ENCODE measurements around the gene ARL6IP4. TPM values are rescaled to one million over a fixed set of nuclear protein-coding genes. Genes with fewer than 3 reads are reported as not detected.
A peak's percentile ranks its signal among the peaks of the same experiment; 100 is the strongest.

Gene ARL6IP4
- total RNA-seq, 2 experiments from 2014 or later = 140 to 142 TPM

DNA sequence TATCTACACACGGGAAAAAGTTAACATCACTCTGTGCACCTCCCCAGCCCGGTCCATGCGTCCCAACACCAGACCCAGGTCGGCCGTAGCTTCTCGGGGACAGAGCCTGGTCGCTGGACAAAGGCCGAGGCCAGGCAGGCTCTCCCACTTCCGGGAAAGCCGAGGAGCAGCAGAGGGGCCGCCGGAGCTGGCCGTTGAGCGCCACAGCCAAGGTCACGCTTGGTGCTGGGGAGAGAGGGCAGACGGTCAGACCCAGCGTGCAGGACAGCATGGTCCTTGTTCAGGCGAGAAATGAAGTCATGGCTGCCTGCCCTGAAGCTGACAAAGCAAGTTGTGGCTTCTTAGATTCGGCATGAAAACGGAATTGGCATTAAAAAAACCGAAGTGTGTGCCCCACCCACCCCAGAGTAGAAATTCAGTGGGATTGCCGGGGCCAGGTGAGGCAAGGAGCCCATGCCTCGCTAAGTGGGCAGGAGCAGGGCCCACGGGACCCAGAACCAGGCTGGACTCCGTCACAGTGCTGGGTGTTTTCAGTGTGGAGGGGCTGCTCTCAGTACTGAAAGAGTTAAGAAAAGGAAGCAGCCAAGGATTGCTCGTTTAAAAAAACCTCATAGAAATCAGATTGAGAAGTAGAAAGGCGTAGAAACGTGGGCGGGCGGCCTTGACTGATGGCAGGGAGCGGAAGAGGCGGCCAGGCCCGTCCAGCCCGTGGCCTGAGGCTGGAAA, 4.3 kb downstream of the ARL6IP4 start:
- Mint-ChIP-seq H3K4me1 (ENCODE audit: low read depth) (peaks cover 38% of the 10 kb centered on the region), H3K27me3 (no peaks in the 10 kb centered on the region), H3K9me3 (no peaks in the 10 kb centered on the region), H3K36me3 (ENCODE audit: low read depth) (peaks cover 47% of the 10 kb centered on the region), H3K27ac (peak overlapping the region; percentile 92), H3K4me3 (peak overlapping the region; percentile 68)
- POLR2A ChIA-PET = interaction anchor here (1.0 kb wide), 3 partner anchors 9 to 248 kb away, joined by 3 to 4 read pairs (median 4); partner anchors contain the start of genes MPHOSPH9 and OGFOD2
- ATAC-seq (ENCODE audit: poor library complexity) (no peak), DNase-seq (no peak)
- intact Hi-C loops (cut with DNase I, micrococcal nuclease) = no loop called here
- TF ChIP-seq, protein P1, sequence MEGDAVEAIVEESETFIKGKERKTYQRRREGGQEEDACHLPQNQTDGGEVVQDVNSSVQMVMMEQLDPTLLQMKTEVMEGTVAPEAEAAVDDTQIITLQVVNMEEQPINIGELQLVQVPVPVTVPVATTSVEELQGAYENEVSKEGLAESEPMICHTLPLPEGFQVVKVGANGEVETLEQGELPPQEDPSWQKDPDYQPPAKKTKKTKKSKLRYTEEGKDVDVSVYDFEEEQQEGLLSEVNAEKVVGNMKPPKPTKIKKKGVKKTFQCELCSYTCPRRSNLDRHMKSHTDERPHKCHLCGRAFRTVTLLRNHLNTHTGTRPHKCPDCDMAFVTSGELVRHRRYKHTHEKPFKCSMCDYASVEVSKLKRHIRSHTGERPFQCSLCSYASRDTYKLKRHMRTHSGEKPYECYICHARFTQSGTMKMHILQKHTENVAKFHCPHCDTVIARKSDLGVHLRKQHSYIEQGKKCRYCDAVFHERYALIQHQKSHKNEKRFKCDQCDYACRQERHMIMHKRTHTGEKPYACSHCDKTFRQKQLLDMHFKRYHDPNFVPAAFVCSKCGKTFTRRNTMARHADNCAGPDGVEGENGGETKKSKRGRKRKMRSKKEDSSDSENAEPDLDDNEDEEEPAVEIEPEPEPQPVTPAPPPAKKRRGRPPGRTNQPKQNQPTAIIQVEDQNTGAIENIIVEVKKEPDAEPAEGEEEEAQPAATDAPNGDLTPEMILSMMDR (IDR thresholded peaks at IDR 0.05) = no peak
- CTCF ChIA-PET = interaction anchor here (0.5 kb wide), 1 partner anchor 34 kb away, joined by 3 read pairs; no protein-coding TSS in a partner anchor
- Histone ChIP-seq H3K36me3 (ENCODE audit: insufficient read depth, low read length) (peaks cover 38% of the 10 kb centered on the region), H3K9me3 (ENCODE audit: control insufficient read depth in 1 of 2, insufficient read depth in 1 of 2, low read length in 2 of 2) (no peaks in the 10 kb centered on the region), H3K4me1 (ENCODE audit: insufficient read depth, low read length) (peaks cover 47% of the 10 kb centered on the region), H3K27me3 (ENCODE audit: control insufficient read depth in 1 of 2, insufficient read depth in 2 of 2, low read length in 2 of 2) (no peaks in the 10 kb centered on the region), H3K4me3 (ENCODE audit: low read length) (no peak overlapping the region), H3K27ac (ENCODE audit: low read depth in 1 of 2, low read length in 2 of 2) (no peak overlapping the region)

DNA sequence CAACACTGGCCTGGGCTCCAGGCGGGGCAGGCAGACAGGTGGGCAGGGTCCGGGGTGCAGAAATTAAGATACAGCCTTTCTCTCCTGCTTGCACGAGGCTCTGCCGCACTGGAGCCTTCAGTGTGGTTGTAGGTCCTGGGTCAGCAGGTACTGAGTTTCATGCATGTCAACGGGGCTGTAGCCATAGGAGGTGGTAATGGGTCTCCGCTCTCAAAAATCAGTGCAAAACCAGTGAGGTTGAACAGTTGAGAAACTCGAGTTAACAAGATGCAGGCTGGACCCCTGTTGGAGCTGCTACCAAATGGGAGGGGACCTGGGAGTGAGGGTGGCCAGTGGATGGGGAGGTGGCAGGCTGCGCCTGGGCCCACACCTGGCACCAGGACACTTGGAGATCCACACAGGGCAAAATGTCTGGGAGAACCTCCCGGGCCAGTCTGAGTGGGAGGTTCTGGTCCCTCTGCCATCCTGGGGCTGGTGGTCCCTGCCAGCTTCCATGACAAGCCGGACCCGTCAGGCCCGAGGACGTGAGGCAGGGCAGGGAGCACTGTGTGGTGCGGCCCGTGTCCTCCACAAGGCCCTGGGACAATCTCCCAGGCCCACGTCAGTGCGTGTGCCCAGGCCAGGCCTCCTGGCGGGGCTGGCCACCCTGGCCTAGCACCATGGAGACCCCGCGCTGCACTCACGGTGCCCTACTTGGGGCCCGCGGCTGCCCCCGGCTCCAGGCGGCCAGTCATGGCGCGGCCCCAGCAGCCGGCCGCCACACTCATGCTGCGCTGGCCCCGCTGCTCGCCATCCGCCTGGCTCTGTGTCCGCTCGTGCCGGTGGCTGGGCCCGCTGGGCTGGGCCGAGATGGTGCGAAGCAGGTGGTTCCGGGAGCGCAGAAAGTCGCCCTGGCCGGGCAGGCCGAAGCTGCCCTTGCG, 5.1 kb downstream of the ARL6IP4 start:
- no peak overlapping the region for H3K4me3 Mint-ChIP-seq
- H3K36me3 Mint-ChIP-seq (ENCODE audit: low read depth) = peaks cover 43% of the 10 kb centered on the region
- H3K9me3 ChIP-seq (ENCODE audit: control insufficient read depth in 1 of 2, insufficient read depth in 1 of 2, low read length in 2 of 2) = no peaks in the 10 kb centered on the region
- POLR2A ChIA-PET = interaction anchor here (1.0 kb wide), 1 partner anchor 10 kb away, joined by 3 read pairs; the partner anchor contains the start of gene OGFOD2
- CTCF ChIA-PET = no interaction called here
- H3K4me3 ChIP-seq (ENCODE audit: low read length) = no peak overlapping the region
- H3K36me3 ChIP-seq (ENCODE audit: insufficient read depth, low read length) = peaks cover 38% of the 10 kb centered on the region
- TF ChIP-seq, protein P1 (IDR thresholded peaks at IDR 0.05) = no peak
- H3K4me1 ChIP-seq (ENCODE audit: insufficient read depth, low read length) = peaks cover 42% of the 10 kb centered on the region
- H3K9me3 Mint-ChIP-seq = no peaks in the 10 kb centered on the region
- H3K27ac ChIP-seq (ENCODE audit: low read depth in 1 of 2, low read length in 2 of 2) = no peak overlapping the region
- no peaks in the 10 kb centered on the region for H3K27me3 Mint-ChIP-seq
- peak overlapping the region; percentile 92 for H3K27ac Mint-ChIP-seq
- DNase-seq = no peak
- peaks cover 34% of the 10 kb centered on the region for H3K4me1 Mint-ChIP-seq (ENCODE audit: low read depth)
- H3K27me3 ChIP-seq (ENCODE audit: control insufficient read depth in 1 of 2, insufficient read depth in 2 of 2, low read length in 2 of 2) = no peaks in the 10 kb centered on the region
- no peak for ATAC-seq (ENCODE audit: poor library complexity)
- intact Hi-C loops (cut with DNase I, micrococcal nuclease) = no loop called here

- no peaks in the 10 kb centered on the region for H3K9me3 Mint-ChIP-seq
- Histone ChIP-seq H3K4me3 (ENCODE audit: low read length) (no peak overlapping the region), H3K9me3 (ENCODE audit: control insufficient read depth in 1 of 2, insufficient read depth in 1 of 2, low read length in 2 of 2) (no peaks in the 10 kb centered on the region), H3K27ac (ENCODE audit: low read depth in 1 of 2, low read length in 2 of 2) (no peak overlapping the region), H3K27me3 (ENCODE audit: control insufficient read depth in 1 of 2, insufficient read depth in 2 of 2, low read length in 2 of 2) (no peaks in the 10 kb centered on the region), H3K4me1 (ENCODE audit: insufficient read depth, low read length) (peaks cover 37% of the 10 kb centered on the region), H3K36me3 (ENCODE audit: insufficient read depth, low read length) (peaks cover 38% of the 10 kb centered on the region)
- intact Hi-C loops (cut with DNase I, micrococcal nuclease) = no loop called here
- peaks cover 34% of the 10 kb centered on the region for H3K4me1 Mint-ChIP-seq (ENCODE audit: low read depth)
- TF ChIP-seq, protein P1 (IDR thresholded peaks at IDR 0.05) = no peak
- no peaks in the 10 kb centered on the region for H3K27me3 Mint-ChIP-seq
- CTCF ChIA-PET = no interaction called here
- POLR2A ChIA-PET = interaction anchor here (1.2 kb wide), 1 partner anchor 11 kb away, joined by 4 read pairs; the partner anchor contains the start of gene OGFOD2
- H3K4me3 Mint-ChIP-seq = no peak overlapping the region
- H3K27ac Mint-ChIP-seq = no peak overlapping the region
- peaks cover 43% of the 10 kb centered on the region for H3K36me3 Mint-ChIP-seq (ENCODE audit: low read depth)
- DNase-seq (no peak), ATAC-seq (ENCODE audit: poor library complexity) (no peak)
Observed at GRCh38 chr12:122986258-122986871, 5.9 kb downstream of the ARL6IP4 start.
